Esophagus squamous epithelium (tissue), 4 donors: Measurements from ENCODE around the gene SIDT2.
"Not testable (repeated sequence)": the region's sequence is repeated elsewhere in the genome, so short reads cannot be mapped to it uniquely, and the experiment has no call there.

Experiments
- CTCF ChIP-seq, 6 experiments: fragments of 450-650 bp in 4 of 6; fragments of 200-600 bp in 2 of 6; sonication (generic) in 2 of 6; IDR thresholded peaks; one replicate each; pipeline ENCODE4 v1.5.1; 2016 to 2019; ENCODE audit warnings: antibody characterized with exemption in 6 of 6, mild to moderate bottlenecking in 4 of 6, moderate library complexity in 4 of 6
- POLR2A ChIP-seq, 4 donors: fragments of 450-650 bp; IDR thresholded peaks; one replicate each; pipeline ENCODE4 v1.6.1; 2017; ENCODE audit warnings: antibody characterized with exemption in 4 of 4, mild to moderate bottlenecking in 4 of 4, moderate library complexity in 3 of 4

DNA sequence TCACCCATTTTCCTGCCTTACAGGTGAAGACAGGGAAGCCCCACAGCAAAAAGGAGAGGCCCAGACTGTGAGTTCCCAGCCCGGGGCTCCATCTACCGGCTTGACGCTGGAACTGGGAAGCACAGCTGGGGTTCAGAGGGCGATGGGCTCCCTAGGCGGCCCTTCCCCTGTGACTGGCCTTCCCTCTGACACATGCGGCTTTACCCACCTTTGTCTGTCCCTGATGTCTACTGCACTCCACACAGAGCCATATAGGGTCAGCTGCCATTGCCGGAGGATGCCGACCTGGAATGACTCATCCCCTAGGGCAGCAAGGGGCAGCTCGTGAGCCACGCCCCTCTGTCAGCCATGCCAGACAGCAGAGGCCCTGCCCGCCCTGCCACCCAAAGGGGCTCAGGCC lies 28.3 kb downstream of the SIDT2 start:
- not testable (repeated sequence) for TF ChIP-seq CTCF, POLR2A (IDR thresholded peaks at IDR 0.05)
